HuH-7 (cell line): Measurements from ENCODE around the gene RNASE8.

Experiments
- DNase-seq: peaks from one replicate; pipeline ENCODE4 v3.0.0; 2011; ENCODE audit warnings: low spot score

The RNASE8 gene

GRCh38 chr14:21106498-21107282 lies 49.1 kb downstream of the RNASE8 start:
- DNase-seq, result peak; percentile 66

DNA sequence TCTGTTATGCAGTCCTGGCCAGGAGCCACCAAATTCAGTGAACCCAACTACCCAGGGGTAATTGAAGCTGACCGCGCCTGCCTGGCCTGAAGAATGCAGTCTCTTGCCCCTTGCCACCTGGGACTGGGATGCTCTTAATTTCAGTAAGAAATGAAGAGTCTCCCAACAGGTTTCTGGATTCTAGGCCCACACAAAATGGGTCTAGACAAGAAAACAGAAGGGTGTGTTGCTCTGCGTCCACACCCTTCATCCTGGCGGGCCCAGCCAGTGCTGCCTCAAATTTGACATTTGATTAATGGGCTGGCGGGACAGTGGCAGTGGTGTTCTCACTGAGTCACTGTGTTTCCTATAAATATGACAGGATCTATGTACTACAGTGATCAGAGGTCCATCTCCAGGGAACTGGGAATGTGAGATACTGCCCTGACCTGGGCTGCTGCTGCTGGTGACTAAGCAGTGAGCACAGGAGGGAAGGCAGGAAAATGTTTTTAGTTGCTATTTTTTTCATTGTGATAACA lies 49.7 kb downstream of the RNASE8 start:
- no peak for DNase-seq
